GM19468 (cell line): ENCODE data around the gene FSHR.

ENCODE experiments used
- ATAC-seq: cut with Tn5 transposase; IDR thresholded peaks from one replicate; pipeline ENCODE4 v1.9.1; 2021; ENCODE audit warnings: mild to moderate bottlenecking, moderate library complexity, moderate number of reproducible peaks; ENCODE audit not compliant: unreplicated experiment; ENCODE audit errors: extremely low read depth

FSHR gene

GRCh38 chr2:48978131-48978530 is 176.2 kb downstream of the FSHR start:
- no peak for ATAC-seq

- no peak for ATAC-seq
These were observed 182.5 kb downstream of the FSHR start for GRCh38 chr2:48971801-48972200.

- no peak for ATAC-seq
These were observed 186.3 kb downstream of the FSHR start for GRCh38 chr2:48968011-48968410.

GRCh38 chr2:48965204-48965603 is 189.1 kb downstream of the FSHR start:
- no peak for ATAC-seq

GRCh38 chr2:48961009-48961408 is 193.3 kb downstream of the FSHR start:
- ATAC-seq: no peak

- ATAC-seq: no peak
These were observed 199.4 kb downstream of the FSHR start for GRCh38 chr2:48954935-48955334.

- ATAC-seq: no peak
These were observed 200.0 kb downstream of the FSHR start for GRCh38 chr2:48954311-48954710.

- ATAC-seq: no peak
These were observed 201.7 kb downstream of the FSHR start for GRCh38 chr2:48952614-48953013.

- ATAC-seq: no peak
These were observed 202.2 kb downstream of the FSHR start for GRCh38 chr2:48952143-48952542.

- no peak for ATAC-seq
These were observed 205.8 kb downstream of the FSHR start for GRCh38 chr2:48948400-48949125.

GRCh38 chr2:48946449-48947048 is 207.8 kb downstream of the FSHR start:
- peak; percentile 79 for ATAC-seq

- ATAC-seq: no peak
These were observed 209.4 kb downstream of the FSHR start for GRCh38 chr2:48944956-48945355.

- no peak for ATAC-seq
These were observed 210.9 kb downstream of the FSHR start for GRCh38 chr2:48943436-48943835.

GRCh38 chr2:48941908-48942307 is 212.4 kb downstream of the FSHR start:
- no peak for ATAC-seq

GRCh38 chr2:48941456-48941855 is 212.9 kb downstream of the FSHR start:
- ATAC-seq: no peak

GRCh38 chr2:48940606-48941005 is 213.7 kb downstream of the FSHR start:
- no peak for ATAC-seq

- ATAC-seq: no peak
These were observed 215.1 kb downstream of the FSHR start for GRCh38 chr2:48939232-48939631.

- ATAC-seq: no peak
These were observed 216.1 kb downstream of the FSHR start for GRCh38 chr2:48938231-48938630.

- ATAC-seq: no peak
These were observed 219.5 kb downstream of the FSHR start for GRCh38 chr2:48934807-48935206.

GRCh38 chr2:48933828-48934497 is 220.4 kb downstream of the FSHR start:
- no peak for ATAC-seq

GRCh38 chr2:48932667-48933066 is 221.6 kb downstream of the FSHR start:
- no peak for ATAC-seq
